ENCODE measurements around the gene ACTG1.

ACTG1 gene

DNA sequence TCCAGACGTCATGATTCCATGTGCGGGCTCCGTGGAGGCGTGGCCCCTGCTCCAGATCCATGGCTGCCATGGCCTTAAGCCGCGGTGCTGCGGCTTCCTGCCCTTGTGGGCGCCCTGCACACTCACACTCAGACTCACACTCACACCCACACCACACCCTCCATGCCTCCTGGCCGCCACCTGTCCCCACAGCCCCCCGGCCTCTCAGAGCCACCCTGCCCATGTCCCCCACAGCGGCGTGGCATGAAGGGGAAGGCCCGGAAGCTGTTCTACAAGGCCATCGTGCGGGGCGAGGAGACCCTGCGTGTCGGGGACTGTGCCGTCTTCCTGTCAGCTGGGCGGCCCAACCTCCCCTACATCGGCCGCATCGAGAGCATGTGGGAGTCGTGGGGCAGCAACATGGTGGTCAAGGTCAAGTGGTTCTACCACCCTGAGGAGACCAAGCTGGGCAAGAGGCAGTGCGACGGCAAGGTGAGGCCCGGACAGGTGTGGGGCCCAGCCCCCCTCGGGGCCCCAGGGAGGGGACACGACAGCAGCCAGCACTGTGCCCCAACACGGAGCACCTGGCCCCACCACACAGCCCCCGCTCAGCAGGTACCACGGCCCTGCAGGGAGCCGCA lies 50.0 kb downstream of the ACTG1 start:
- DNase-seq (ENCODE audit: low read depth), result no peak

DNA sequence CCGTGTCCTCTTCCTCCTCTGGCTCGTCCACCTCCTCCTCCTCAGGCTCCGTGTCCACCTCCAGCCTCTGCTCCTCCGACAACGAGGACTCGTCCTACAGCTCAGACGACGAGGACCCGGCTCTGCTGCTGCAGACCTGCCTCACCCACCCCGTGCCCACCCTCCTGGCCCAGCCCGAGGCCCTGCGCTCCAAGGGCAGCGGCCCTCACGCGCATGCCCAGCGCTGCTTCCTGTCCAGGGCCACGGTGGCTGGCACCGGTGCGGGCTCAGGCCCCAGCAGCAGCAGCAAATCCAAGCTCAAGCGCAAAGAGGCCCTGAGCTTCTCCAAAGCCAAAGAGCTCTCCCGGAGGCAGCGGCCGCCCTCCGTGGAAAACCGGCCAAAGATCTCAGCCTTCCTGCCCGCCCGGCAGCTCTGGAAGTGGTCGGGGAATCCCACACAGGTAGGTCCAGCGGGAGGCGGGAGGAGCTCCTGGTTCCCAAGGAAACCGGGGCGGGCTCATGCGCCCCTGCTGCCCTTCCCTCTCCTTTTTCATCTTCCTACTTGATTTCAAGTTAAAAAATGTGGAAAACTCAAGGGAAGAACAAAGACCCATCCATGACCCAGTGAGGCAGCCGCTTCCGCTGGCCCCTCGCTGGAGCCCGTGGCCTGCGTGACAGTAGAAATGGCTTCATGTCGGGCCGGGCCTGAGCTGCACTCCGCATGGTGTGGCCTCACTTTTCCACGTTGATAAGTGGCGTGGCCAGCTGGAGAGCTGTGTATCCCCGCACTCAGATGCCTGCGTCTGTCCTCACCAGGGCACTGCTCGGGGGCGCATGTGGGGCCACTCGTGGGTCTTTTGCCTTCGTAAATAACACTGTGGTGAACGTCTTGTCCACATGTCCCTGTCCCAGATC lies 50.7 kb downstream of the ACTG1 start:
- DNase-seq (ENCODE audit: low read depth), result no peak

DNA sequence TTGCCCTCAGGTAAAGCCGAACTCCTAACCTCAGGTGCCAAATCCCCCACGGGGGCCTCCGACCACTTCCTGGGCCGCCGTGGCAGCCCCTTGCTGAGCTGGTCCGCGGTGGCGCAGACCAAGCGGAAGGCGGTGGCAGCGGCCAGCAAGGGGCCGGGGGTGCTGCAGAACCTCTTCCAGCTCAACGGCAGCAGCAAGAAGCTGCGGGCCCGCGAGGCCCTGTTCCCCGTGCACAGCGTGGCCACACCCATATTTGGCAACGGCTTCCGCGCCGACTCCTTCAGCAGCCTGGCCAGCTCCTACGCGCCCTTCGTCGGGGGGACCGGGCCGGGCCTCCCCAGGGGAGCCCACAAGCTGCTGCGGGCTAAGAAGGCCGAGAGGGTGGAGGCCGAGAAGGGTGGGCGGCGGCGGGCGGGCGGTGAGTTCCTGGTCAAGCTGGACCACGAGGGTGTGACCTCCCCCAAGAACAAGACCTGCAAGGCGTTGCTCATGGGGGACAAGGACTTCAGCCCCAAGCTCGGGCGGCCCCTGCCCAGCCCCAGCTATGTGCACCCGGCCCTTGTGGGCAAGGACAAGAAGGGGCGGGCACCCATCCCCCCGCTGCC lies 51.6 kb downstream of the ACTG1 start:
- DNase-seq (ENCODE audit: low read depth), result no peak
